Endodermal cell (in vitro differentiated cells): ENCODE measurements around the gene ARF6. TPM values are rescaled to one million over a fixed set of nuclear protein-coding genes. Genes with fewer than 3 reads are reported as not detected.

ENCODE experiments used
- DNase-seq: peaks from one replicate; pipeline ENCODE4 v3.0.0-alpha.2; 2017
- H3K27ac ChIP-seq: 2 replicates; pipeline ENCODE4 v1.5.1; 2013; ENCODE audit warnings: mild to moderate bottlenecking, low read depth, low read length, moderate library complexity
- H3K27me3 ChIP-seq: 2 replicates; pipeline ENCODE4 v1.6.1; 2013; ENCODE audit warnings: mild to moderate bottlenecking, low read length, moderate library complexity; ENCODE audit not compliant: insufficient read depth, control insufficient read depth, poor library complexity, severe bottlenecking
- H3K36me3 ChIP-seq: 2 replicates; pipeline ENCODE4 v1.7.0; 2013; ENCODE audit warnings: mild to moderate bottlenecking, low read length, moderate library complexity; ENCODE audit not compliant: control insufficient read depth, insufficient read depth
- H3K4me1 ChIP-seq: one replicate; pipeline ENCODE4 v1.7.0; 2013; ENCODE audit warnings: low read length; ENCODE audit not compliant: control insufficient read depth, insufficient read depth
- H3K4me3 ChIP-seq: 2 replicates; pipeline ENCODE4 v1.5.1; 2013; ENCODE audit warnings: mild to moderate bottlenecking, low read length, moderate library complexity
- H3K9ac ChIP-seq: 2 replicates; pipeline ENCODE4 v1.6.1; 2013; ENCODE audit warnings: mild to moderate bottlenecking, low read length, moderate library complexity; ENCODE audit not compliant: poor library complexity, severe bottlenecking; ENCODE audit errors: extremely low read depth
- H3K9me3 ChIP-seq: 2 replicates; pipeline ENCODE4 v1.6.1; 2013; ENCODE audit warnings: mild to moderate bottlenecking, low read length, moderate library complexity; ENCODE audit not compliant: control insufficient read depth
- H3K27ac Mint-ChIP-seq: 2 replicates; pipeline ENCODE4 v1.8.0; 2020; ENCODE audit warnings: mixed read lengths
- H3K27me3 Mint-ChIP-seq: 2 replicates; pipeline ENCODE4 v1.8.0; 2021; ENCODE audit warnings: mild to moderate bottlenecking, mixed read lengths; ENCODE audit not compliant: insufficient read depth
- H3K36me3 Mint-ChIP-seq: 2 replicates; pipeline ENCODE4 v1.8.0; 2020; ENCODE audit warnings: low read depth, mixed read lengths
- H3K4me1 Mint-ChIP-seq: 2 replicates; pipeline ENCODE4 v1.8.0; 2020; ENCODE audit warnings: mixed read lengths
- H3K4me3 Mint-ChIP-seq: 2 replicates; pipeline ENCODE4 v1.8.0; 2020; ENCODE audit warnings: mild to moderate bottlenecking, moderate library complexity, mixed read lengths
- H3K9me3 Mint-ChIP-seq: 2 replicates; pipeline ENCODE4 v1.8.0; 2020; ENCODE audit warnings: mild to moderate bottlenecking, mixed read lengths
- WGBS, 2 experiments: methylation state at CpG; one replicate each; pipeline versions ENCODE4 v1.1.5 to v1.1.7; 2013; ENCODE audit warnings: missing lambda C conversion rate in 2 of 2, mixed read lengths in 1 of 2; ENCODE audit not compliant: insufficient coverage in 1 of 2, insufficient read length in 1 of 2; 5-methylcytosine and 5-hydroxymethylcytosine counted together
- total RNA-seq, 2 donors: library from RNA; stranded (reverse); fragmentation: NEBNext Ultra II Directional in 1 of 2; extraction: Animal tissue kit (Norgen Biotek cat#: 25700) in 1 of 2; gene quantifications; 2 replicates in 1 of 2; 3 replicates in 1 of 2; pipeline ENCODE4 v1.2.1, GENCODE V29; 2021
- TF ChIP-seq, protein P1 (sequence below): fragments of 200-600 bp; sonication (generic); conservative IDR thresholded peaks from 2 replicates; pipeline ENCODE4 v1.5.0; 2021; ENCODE audit warnings: antibody characterized with exemption, mild to moderate bottlenecking

ARF6 gene
- total RNA-seq, 2 donors from 2014 or later = 45.2 to 46.7 TPM

DNA sequence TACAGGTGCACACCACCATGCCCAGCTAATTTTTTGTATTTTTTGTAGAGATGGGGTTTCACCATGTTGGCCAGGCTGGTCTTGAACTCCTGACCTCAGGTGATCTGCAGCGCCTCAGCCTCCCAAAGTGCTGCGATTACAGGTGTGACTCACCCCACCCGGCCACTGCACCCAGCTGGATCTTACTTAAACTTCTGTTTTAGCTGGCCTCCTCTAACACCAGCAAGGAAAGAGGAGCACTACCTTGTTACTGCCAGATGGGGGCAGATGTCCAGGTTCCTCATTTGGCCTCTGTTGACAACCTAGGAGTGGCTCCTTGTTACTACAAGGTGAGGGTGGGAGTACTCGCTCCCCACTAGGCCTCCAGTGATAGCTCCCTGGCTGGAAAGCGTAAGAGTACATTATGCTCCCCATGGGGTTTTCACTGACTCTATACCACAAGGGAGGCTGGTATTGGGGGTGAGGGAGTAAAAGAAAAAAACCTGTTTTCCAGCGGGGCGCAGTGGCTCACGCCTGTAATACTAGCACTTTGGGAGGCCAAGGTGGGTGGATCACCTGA is 13.2 kb upstream of the ARF6 start:
- H3K4me1 Mint-ChIP-seq = no peaks in the 10 kb centered on the region
- WGBS, 2 experiments = 83 to 86% methylated on average over 5 to 8 of the region's 8 CpGs
- no peaks in the 10 kb centered on the region for H3K27me3 Mint-ChIP-seq

DNA sequence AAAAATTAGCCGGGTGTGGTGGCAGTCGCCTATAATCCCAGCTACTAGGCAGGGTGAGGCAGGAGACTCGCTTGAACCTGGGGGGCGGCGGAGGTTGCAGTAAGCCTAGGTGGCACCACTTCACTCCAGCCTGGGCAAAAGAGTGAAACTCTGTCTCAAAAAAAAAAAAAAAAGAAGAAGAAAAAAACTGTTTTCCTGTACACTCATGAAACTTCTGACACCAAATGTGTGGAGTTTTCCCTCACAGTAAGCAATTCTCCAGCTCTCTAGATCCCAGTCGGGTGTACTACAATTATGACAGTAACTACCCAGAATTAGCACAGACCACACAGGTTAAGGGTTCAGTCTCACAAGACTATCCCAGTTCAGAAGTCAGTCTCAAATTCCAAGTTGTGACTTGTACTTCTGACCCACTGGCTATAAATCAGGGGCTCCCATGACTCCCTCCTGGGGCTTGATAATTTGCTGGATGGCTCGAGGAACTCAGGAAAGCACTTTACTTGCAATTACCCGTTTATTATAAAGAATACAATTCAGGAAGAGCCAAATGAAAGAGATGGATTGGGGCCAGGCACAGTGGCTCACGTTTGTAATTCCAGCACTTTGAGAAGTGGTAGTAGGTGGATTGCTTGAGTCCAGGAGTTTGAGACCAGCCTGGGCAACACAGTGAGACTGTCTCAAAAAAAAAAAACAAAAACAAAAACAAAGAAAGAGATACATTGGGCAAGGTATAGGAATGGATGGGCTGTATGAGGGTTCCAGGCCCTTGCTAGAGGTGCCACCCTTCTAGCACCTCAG is 12.4 kb upstream of the ARF6 start:
- TF ChIP-seq, protein P1, sequence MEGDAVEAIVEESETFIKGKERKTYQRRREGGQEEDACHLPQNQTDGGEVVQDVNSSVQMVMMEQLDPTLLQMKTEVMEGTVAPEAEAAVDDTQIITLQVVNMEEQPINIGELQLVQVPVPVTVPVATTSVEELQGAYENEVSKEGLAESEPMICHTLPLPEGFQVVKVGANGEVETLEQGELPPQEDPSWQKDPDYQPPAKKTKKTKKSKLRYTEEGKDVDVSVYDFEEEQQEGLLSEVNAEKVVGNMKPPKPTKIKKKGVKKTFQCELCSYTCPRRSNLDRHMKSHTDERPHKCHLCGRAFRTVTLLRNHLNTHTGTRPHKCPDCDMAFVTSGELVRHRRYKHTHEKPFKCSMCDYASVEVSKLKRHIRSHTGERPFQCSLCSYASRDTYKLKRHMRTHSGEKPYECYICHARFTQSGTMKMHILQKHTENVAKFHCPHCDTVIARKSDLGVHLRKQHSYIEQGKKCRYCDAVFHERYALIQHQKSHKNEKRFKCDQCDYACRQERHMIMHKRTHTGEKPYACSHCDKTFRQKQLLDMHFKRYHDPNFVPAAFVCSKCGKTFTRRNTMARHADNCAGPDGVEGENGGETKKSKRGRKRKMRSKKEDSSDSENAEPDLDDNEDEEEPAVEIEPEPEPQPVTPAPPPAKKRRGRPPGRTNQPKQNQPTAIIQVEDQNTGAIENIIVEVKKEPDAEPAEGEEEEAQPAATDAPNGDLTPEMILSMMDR = no peak
- Mint-ChIP-seq H3K27me3 (no peaks in the 10 kb centered on the region), H3K27ac (no peak overlapping the region), H3K9me3 (peaks cover 3% of the 10 kb centered on the region), H3K4me1 (no peaks in the 10 kb centered on the region), H3K36me3 (no peaks in the 10 kb centered on the region), H3K4me3 (no peak overlapping the region)
- no peaks in the 10 kb centered on the region for H3K4me1 ChIP-seq
- H3K9me3 ChIP-seq = no peaks in the 10 kb centered on the region
- H3K36me3 ChIP-seq = no peaks in the 10 kb centered on the region
- no peak overlapping the region for H3K9ac ChIP-seq
- no peak overlapping the region for H3K27ac ChIP-seq
- 93 to 96% methylated on average over 7 to 9 of the region's 9 CpGs for WGBS, 2 experiments
- no peak overlapping the region for H3K4me3 ChIP-seq
- no peaks in the 10 kb centered on the region for H3K27me3 ChIP-seq
- no peak for DNase-seq

More for the DNA sequence above, 13.2 kb upstream of the ARF6 start:
- H3K36me3 Mint-ChIP-seq = no peaks in the 10 kb centered on the region
- H3K4me3 Mint-ChIP-seq = no peak overlapping the region
- H3K4me1 ChIP-seq = no peaks in the 10 kb centered on the region
- H3K9me3 ChIP-seq = no peaks in the 10 kb centered on the region
- H3K4me3 ChIP-seq = no peak overlapping the region
- no peak overlapping the region for H3K27ac Mint-ChIP-seq
- no peaks in the 10 kb centered on the region for H3K36me3 ChIP-seq
- TF ChIP-seq, protein P1 = peak; percentile 87
- H3K9ac ChIP-seq = no peak overlapping the region
- H3K27me3 ChIP-seq = no peaks in the 10 kb centered on the region
- peaks cover 3% of the 10 kb centered on the region for H3K9me3 Mint-ChIP-seq
- DNase-seq = peak; percentile 86
- H3K27ac ChIP-seq = no peak overlapping the region

DNA sequence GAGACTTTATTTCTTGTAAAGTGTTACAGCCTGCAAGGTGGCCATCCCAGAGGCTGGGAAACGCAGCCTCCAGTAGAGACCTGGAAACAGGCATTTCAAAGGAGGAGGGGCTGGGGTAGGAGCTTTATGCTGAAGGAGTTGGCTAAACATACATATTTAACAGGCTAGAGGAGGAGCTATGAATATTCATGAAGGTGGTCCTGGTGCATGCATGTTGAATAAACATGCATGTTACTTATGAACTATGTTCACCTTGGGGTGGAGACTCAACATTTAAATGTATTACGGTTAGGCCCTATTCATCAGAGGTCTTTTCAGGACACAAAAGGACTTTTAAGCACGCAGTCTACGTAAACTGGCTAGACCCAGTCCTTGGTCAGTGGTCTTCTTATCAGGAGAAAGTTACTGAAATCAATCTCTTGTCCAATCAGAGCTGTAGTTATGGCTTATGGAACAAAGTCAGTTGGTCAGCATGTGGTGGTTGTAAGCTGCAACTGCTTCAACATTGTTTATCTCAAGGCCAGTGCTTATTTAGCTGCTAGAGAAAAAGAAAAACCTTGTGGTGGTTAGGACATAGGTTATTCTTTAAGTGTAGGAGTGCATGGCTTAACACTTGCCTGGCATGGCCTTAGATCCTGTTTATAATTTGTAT is 11.4 kb upstream of the ARF6 start:
- no peak overlapping the region for H3K4me3 Mint-ChIP-seq
- H3K27me3 Mint-ChIP-seq = no peaks in the 10 kb centered on the region
- H3K9ac ChIP-seq = no peak overlapping the region

More for the DNA sequence above, 11.4 kb upstream of the ARF6 start:
- Histone ChIP-seq H3K27me3 (no peaks in the 10 kb centered on the region), H3K4me1 (no peaks in the 10 kb centered on the region), H3K9me3 (no peaks in the 10 kb centered on the region), H3K36me3 (no peaks in the 10 kb centered on the region), H3K27ac (no peak overlapping the region), H3K4me3 (no peak overlapping the region)
- H3K27ac Mint-ChIP-seq = no peak overlapping the region
- TF ChIP-seq, protein P1 = no peak
- no peaks in the 10 kb centered on the region for H3K36me3 Mint-ChIP-seq
- no peak for DNase-seq
- H3K4me1 Mint-ChIP-seq = no peaks in the 10 kb centered on the region
- WGBS, 2 experiments = 94 to 97% methylated on average over 3 to 4 of the region's 4 CpGs
- peaks cover 3% of the 10 kb centered on the region for H3K9me3 Mint-ChIP-seq
